LNCAP (cell line): Measurements from ENCODE around the gene LENG9.

ENCODE experiments used
- CTCF ChIP-seq: fragments of 450-650 bp; IDR thresholded peaks from 2 replicates; pipeline ENCODE4 v1.5.1; 2017; ENCODE audit warnings: mild to moderate bottlenecking

The LENG9 gene

DNA sequence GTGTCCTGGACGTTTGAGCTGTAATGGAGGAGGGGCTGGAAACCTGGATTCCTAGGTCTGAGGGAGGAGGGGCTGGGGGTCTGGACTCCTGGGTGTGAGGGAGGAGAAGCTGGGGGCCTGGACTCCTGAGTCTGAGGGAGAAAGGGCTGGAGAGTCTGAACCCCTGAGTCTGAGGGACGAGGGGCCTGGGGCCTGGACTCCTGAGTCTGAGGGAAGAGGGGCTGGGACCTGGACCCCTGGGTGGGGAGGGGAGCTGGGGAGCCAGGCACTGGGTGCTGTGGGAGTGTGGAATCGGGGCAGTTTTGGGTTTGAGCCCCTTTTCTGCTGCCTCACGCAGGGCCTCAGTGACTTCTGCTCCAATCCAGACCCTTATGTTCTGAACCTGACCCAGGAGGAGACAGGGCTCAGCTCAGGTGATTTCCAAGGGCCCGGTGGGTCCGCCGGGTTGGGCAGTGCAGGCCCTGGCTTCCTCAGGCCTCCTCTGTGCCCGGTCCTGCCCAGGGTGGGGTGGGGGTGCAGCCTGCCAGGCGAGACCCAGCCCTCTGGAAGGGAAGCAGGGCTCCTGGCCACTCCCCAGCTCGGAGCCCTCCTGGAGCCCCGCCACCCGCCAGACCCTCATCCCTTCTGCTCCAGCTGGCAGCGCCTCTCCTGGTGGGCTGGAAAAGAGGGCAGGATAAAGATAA lies 33.9 kb downstream of the LENG9 start:
- no peak for TF ChIP-seq CTCF

DNA sequence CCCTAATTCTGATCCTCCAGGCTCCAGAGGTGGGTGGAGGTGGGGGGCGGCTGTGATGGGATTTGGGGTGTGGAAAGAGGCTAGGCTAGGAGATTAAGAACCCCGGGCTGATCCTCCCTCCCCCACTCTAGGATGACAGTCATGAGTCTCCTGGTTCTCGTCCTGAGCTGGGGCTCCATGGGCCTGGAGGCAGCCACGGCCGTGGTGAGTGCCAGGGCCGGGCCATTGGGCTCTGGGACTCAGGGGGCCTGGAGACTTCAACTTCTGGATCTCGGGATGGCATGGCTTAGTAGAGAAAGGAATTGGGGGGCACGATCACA lies 34.4 kb downstream of the LENG9 start:
- TF ChIP-seq CTCF = no peak

- TF ChIP-seq CTCF = no peak
Measured at GRCh38 chr19:54428323-54429175, 35.0 kb downstream of the LENG9 start.

DNA sequence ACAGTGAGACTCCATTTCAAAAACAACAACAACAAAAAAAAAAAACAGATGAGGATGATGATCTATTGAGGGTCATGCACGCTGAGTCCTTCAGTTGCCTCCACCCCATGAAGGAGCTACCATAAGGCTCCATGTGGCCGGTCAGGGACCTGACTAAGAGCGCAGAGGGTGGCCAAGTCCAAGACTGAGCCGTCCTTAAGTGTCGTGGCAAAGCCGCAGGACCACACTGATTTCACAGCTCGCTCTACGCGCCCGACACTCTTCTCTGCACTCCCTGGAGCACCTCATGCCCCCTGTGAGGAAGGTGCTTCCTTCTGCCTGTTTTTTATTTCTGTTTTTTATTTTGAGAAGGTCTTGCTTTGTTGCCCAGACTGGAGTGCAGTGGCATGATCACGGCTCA lies 36.0 kb downstream of the LENG9 start:
- no peak for TF ChIP-seq CTCF

DNA sequence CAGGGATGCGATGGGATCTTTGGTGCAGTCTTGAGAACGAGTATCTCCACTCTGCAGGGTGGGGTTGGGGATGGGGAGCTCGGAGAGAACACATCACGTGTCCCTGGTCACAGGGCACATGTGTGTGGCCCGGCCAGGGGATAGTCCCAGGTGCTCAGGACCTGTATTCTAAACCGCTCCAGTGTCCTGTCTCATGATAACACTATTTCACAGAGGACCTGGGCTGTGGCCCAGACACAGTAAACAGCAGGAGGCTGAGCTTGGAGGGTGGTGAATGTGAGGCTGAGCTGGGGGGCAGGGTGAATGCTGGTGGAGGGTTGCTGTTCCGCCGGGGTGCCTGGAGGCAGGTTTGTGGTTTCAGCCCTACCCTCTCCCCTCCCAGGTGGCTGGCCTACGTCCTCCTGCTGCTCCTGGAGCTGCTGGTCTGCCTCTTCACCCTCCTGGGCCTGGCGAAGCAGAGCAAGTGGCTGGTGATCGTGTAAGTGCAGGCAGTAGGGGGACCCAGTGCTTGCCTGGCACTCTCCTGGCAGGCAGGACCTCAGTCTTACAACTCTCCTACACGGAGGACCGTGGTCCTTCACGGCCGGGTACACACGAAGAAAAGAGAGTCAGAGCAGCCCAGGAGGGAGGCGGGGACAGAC lies 37.2 kb downstream of the LENG9 start:
- TF ChIP-seq CTCF = no peak

- no peak for TF ChIP-seq CTCF
Measured at GRCh38 chr19:54425382-54425723, 38.2 kb downstream of the LENG9 start.

- no peak for TF ChIP-seq CTCF
Measured at GRCh38 chr19:54424660-54425381, 38.8 kb downstream of the LENG9 start.
